ENCODE measurements around the gene C5AR1.
"Not testable (repeated sequence)": the region's sequence is repeated elsewhere in the genome, so short reads cannot be mapped to it uniquely, and the experiment has no call there.

C5AR1 gene

DNA sequence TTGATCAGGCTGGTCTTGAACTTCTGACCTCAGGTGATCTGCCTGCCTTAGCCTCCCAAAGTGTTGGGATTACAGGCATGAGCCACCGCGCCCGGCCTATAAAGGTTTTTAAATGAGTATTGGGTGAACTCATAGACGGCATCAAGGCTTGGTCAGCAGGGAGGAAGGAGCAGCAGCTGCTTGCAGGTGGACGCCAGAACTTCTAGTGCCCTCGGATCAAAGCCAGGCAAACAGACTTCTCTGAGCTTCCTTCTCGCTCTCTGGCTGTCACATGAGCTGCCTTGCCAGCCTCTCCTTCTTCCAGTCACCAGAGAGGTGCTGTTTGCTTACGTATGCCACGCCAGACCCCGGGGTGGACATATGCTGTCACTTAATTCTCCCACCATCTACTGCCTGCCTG, 55.8 kb downstream of the C5AR1 start:
- DNase-seq (ENCODE audit: low read depth in 2 of 2): not testable (repeated sequence)

DNA sequence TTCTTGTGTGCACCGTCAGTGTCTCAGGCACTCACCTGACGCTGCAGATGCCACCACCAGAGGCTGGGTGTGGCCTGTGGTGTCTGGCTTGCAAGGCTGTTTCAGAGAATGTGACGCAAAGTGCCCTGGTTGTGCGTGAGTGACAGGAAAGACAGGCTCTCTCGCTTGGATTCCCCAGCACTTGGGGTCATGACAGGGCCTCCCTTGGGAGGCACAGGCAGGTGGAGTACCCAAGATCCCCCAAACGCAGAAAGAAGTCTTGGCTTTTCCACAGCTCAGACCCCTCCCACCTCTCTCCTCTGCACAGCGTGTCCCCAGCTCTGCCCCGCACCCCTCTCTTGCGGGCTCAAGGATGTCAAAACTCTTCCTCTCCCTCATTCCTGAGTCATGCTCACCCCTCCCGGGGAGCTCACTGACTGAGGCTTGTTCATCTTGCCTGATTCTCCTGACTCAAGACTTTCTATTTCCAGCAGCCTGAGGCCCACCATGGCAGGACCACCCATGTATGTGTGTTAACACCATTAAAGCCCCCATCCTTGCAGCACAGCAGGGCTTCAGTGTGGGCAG, 60.5 kb downstream of the C5AR1 start:
- no peak for DNase-seq (ENCODE audit: low read depth in 2 of 2)

DNA sequence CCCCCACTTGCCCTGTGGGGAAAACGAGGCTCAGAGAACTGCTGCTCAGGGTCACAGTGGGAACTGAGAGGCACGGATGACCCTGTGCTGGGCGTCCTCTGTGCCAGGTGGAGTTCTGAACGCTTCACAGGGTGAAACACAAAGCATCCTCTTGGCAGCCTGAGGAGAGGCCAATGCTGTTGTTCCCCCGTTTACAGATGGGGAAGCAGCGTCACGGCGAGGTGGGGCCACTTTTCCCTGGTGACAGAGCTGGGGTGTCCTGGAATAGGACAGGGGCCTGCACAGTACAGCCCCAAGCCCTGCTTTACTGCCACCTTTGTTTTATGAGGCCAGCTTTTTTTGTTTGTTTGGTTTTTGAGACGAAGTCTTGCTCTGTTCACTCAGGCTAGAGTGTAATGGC, 61.6 kb downstream of the C5AR1 start:
- DNase-seq (ENCODE audit: low read depth in 2 of 2): no peak

Measured in stimulated activated CD8-positive, alpha-beta memory T cell treated with anti-CD3 and anti-CD28 coated beads, Interleukin-15, amount 100 ng/mL, for 48 hours (primary cell).